ENCODE measurements around the gene SCN7A.
"Not testable (repeated sequence)": the region's sequence is repeated elsewhere in the genome, so short reads cannot be mapped to it uniquely, and the experiment has no call there.

The SCN7A gene

GRCh38 chr2:166494140-166494624 is at the start of gene SCN7A:
Gene SCN7A, minus strand, starts transcription at chr2:166494249. Its CDS starts 16,553 bp downstream, at chr2:166477696.
- DNase-seq = peak in 34 of 51 donors; percentile 0 to 50 (median 18)

- DNase-seq = peak in 13 of 51 donors; percentile 0 to 70 (median 7)
These were observed 45.5 kb upstream of the SCN7A start for GRCh38 chr2:166539340-166540162.

GRCh38 chr2:166536111-166536510 is 42.1 kb upstream of the SCN7A start:
- no peak for DNase-seq

- DNase-seq = no peak
These were observed 27.1 kb upstream of the SCN7A start for GRCh38 chr2:166521155-166521554.

GRCh38 chr2:166520604-166521003 is 26.6 kb upstream of the SCN7A start:
- DNase-seq = no peak

GRCh38 chr2:166519391-166519962 is 25.4 kb upstream of the SCN7A start:
- DNase-seq = no peak

GRCh38 chr2:166518634-166519390 is 24.8 kb upstream of the SCN7A start:
- no peak for DNase-seq

- no peak for DNase-seq
These were observed 23.5 kb upstream of the SCN7A start for GRCh38 chr2:166517533-166518061.

GRCh38 chr2:166516712-166517303 is 22.8 kb upstream of the SCN7A start:
- peak in 11 of 51 donors; percentile 1 to 39 (median 5) for DNase-seq

- DNase-seq = no peak
These were observed 19.9 kb upstream of the SCN7A start for GRCh38 chr2:166513952-166514351.

- no peak for DNase-seq
These were observed 5.2 kb upstream of the SCN7A start for GRCh38 chr2:166499281-166499680.

- no peak for DNase-seq
These were observed 2.6 kb downstream of the SCN7A start for GRCh38 chr2:166491461-166491860.

GRCh38 chr2:166487171-166487570 is 6.9 kb downstream of the SCN7A start:
- DNase-seq = no peak

- DNase-seq = no peak
These were observed 8.4 kb downstream of the SCN7A start for GRCh38 chr2:166485558-166486178.

GRCh38 chr2:166472332-166472731 is 21.7 kb downstream of the SCN7A start:
- DNase-seq = no peak

- DNase-seq = no peak
These were observed 25.7 kb downstream of the SCN7A start for GRCh38 chr2:166468124-166469024.

- DNase-seq = no peak
These were observed 29.9 kb downstream of the SCN7A start for GRCh38 chr2:166464187-166464586.

GRCh38 chr2:166463640-166464039 is 30.4 kb downstream of the SCN7A start:
- DNase-seq = no peak

GRCh38 chr2:166458674-166459073 is 35.4 kb downstream of the SCN7A start:
- DNase-seq = no peak

- not testable (repeated sequence) for DNase-seq
These were observed 38.2 kb downstream of the SCN7A start for GRCh38 chr2:166455823-166456222.
